ENCODE data around the gene MBNL2. TPM values are rescaled to one million over a fixed set of nuclear protein-coding genes. Genes with fewer than 3 reads are reported as not detected.

Gene MBNL2
- total and polyA plus RNA-seq, 10 of the 15 experiments (the other 5 are each of a cell fraction or from before 2014, with no cell fraction given) = 1.6 to 9.7 (median 6.7) TPM

DNA sequence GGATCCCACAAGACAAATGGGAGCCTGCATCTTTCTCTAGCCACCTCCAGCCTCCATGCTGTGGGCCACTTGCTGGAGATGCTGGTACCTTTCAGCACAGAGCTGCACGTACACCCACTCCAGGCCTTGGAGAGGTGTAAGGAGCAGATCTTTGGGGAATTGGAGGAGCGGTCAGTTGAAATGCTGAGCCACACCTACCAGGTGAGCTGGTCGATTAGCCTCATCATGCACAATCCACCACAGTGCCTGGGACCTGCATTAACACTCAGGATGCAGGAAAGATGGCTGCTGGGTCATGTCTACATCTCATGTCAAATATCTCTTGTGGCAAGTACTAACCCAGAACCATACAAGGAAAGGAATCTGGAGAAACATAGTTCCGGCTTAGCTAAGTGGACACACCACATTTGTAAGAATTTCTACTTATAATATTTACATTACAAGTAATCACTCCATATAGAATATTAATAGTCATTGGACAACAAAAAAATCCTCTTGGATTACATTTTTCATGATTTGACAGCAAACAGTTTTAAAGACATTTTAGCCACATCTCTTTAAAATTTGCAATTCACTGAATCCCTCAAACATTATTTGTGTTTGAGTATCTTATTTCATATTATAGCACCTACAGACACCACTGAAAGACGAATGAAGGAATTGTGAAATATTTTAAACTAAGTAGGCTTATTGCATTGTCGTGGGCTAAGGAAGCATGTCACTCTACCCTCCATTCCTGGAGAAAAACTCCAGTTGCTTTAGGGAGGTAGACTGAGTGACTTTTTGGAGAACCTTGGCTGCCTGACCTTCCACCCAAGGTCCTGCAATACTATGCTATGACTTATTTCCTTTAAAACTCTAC, 21.8 kb upstream of the MBNL2 start:
- ChIA-PET RAD21 (ENCODE audit: unreplicated experiment) (no interaction called here), CTCF (interaction anchor here (1.4 kb wide), 1 partner anchor 159 kb away, joined by 3 read pairs; no protein-coding TSS in a partner anchor), POLR2A (no interaction called here), SMC1A (ENCODE audit: uncharacterized antibody, unreplicated experiment) (interaction anchor here (1.1 kb wide), 1 partner anchor 14 kb away, joined by 3 read pairs; no protein-coding TSS in a partner anchor)
- Histone ChIP-seq H3K9me3 (replicated peaks; ENCODE audit: control insufficient read depth, insufficient read depth, low read length) (no peaks in the 10 kb centered on the region), H2AFZ (ENCODE audit: control insufficient read depth, low read depth, low read length) (no peak overlapping the region), H3K4me1 (ENCODE audit: control insufficient read depth, insufficient read depth, low read length) (no peaks in the 10 kb centered on the region), H3K79me2 (ENCODE audit: control insufficient read depth, insufficient read depth, low read length) (no peaks in the 10 kb centered on the region), H3K36me3 (ENCODE audit: control insufficient read depth in 2 of 2, insufficient read depth in 2 of 2, low read length in 1 of 2) (no peaks in the 10 kb centered on the region), H3K9ac (ENCODE audit: control insufficient read depth, insufficient read depth, low read length) (no peak overlapping the region), H4K20me1 (ENCODE audit: control insufficient read depth, insufficient read depth) (no peaks in the 10 kb centered on the region), H3K27ac (ENCODE audit: control insufficient read depth, insufficient read depth) (no peak overlapping the region), H3K4me2 (ENCODE audit: control insufficient read depth, insufficient read depth) (no peak overlapping the region), H3K27me3 (replicated peaks in 1 of 2; ENCODE audit: control insufficient read depth in 2 of 2, insufficient read depth in 2 of 2, low read length in 1 of 2) (no peaks in the 10 kb centered on the region), H3K4me3 (no peak overlapping the region)
- in situ Hi-C loops (cut with MboI) = no loop called here
- intact Hi-C loops (cut with micrococcal nuclease; ENCODE audit: unreplicated experiment) = no loop called here
- ATAC-seq (no peak), FAIRE-seq (no peak), DNase-seq (ENCODE audit: low read depth, low spot score) (no peak)
- 32% methylated on average over 6 of the region's 6 CpGs for WGBS (ENCODE audit: insufficient coverage, insufficient replicate concordance, low lambda C conversion rate, missing lambda C conversion rate)
- no TSS peak for BruUV-seq (replicated peaks)
- TF ChIP-seq JUND (IDR thresholded peaks at IDR 0.05; ENCODE audit: low read depth, low read length) (no peak), EGR1 (IDR thresholded peaks at IDR 0.05; ENCODE audit: borderline replicate concordance in 1 of 2, low read depth in 2 of 2, low read length in 2 of 2) (no peak), GATAD2B (conservative IDR thresholded peaks at IDR 0.05; ENCODE audit: low read depth) (no peak), HDAC2 (IDR thresholded peaks at IDR 0.05) (no peak), CBFB (IDR thresholded peaks at IDR 0.05; ENCODE audit: low read depth) (no peak), TAF1 (IDR thresholded peaks at IDR 0.05; ENCODE audit: borderline replicate concordance, low read depth, low read length) (no peak), ZZZ3 (IDR thresholded peaks at IDR 0.05; ENCODE audit: control insufficient read depth, insufficient read length, low read depth) (no peak), BRCA1 (IDR thresholded peaks at IDR 0.05; ENCODE audit: low read depth, low read length) (no peak), ZBTB4 (CRISPR knock-in tag; IDR thresholded peaks at IDR 0.05) (no peak), ZNF687 (IDR thresholded peaks at IDR 0.05) (no peak), SMAD5 (IDR thresholded peaks at IDR 0.05; ENCODE audit: low read depth) (no peak)

Data from GM12878 (cell line).